ENCODE data around the gene SPACA4. TPM values are rescaled to one million over a fixed set of nuclear protein-coding genes. Genes with fewer than 3 reads are reported as not detected.

The SPACA4 gene
- total and polyA plus RNA-seq, 9 of the 15 experiments (the other 6 are each of a cell fraction or from before 2014, with no cell fraction given): not detected

DNA sequence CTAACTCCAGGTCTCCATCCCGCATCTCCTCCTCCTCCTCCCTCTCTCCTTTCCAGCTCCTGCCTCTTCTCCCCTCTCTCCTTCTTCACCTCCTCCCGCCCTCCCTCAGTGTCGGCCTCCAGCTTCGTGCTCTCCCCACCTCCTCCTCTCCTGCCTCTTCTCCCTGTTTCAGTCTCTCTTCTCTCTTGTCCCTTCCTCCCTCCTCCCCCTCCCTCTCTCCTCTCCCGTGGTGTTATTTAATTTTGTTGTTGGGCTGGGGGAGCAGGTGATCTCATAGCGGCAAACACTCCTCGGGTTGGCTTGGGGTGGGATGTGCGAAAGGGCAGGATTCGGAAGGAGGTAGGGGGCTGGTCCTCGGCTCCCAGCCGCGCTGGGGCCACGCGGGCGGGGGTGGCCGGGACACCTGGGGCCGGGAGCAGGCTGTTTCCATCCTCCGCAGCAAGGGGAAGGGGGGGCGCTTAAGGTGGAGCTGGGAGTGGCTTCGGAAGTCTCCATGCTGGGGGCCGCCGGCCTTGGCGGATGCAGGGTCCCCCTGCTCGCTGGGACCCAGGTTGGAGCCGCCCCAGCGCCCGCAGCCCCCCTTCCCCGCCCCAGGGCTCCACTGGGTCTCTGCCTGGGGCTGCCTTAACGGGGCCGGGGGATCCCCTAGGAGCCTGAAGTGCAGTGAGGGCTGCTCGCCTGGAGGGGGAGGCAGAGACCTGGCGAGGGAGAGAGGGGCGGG lies 39.6 kb downstream of the SPACA4 start, which contains the start of gene CA11 (continued):
- TF ChIP-seq, protein P1, sequence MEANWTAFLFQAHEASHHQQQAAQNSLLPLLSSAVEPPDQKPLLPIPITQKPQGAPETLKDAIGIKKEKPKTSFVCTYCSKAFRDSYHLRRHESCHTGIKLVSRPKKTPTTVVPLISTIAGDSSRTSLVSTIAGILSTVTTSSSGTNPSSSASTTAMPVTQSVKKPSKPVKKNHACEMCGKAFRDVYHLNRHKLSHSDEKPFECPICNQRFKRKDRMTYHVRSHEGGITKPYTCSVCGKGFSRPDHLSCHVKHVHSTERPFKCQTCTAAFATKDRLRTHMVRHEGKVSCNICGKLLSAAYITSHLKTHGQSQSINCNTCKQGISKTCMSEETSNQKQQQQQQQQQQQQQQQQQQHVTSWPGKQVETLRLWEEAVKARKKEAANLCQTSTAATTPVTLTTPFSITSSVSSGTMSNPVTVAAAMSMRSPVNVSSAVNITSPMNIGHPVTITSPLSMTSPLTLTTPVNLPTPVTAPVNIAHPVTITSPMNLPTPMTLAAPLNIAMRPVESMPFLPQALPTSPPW (CRISPR knock-in tag; IDR thresholded peaks at IDR 0.05): peak; percentile 99
- TF ChIP-seq SIN3B (IDR thresholded peaks at IDR 0.05; ENCODE audit: low read depth) (peak; percentile 49; the same call in 1 of the 2 replicates), ETV5 (CRISPR knock-in tag; IDR thresholded peaks at IDR 0.05; ENCODE audit: low read depth) (no peak), ZNF143 (CRISPR knock-in tag; IDR thresholded peaks at IDR 0.05) (peak; percentile 5; the same call in 1 of the 2 replicates), ZNF551 (CRISPR knock-in tag; IDR thresholded peaks at IDR 0.05) (no peak), LEF1 (IDR thresholded peaks at IDR 0.05) (0 out of 2 replicates have a peak, but pooled peaks have one; percentile 14), FIP1L1 (IDR thresholded peaks at IDR 0.05; ENCODE audit: low read depth, low read length, poor library complexity, severe bottlenecking) (no peak), CTBP1 (IDR thresholded peaks at IDR 0.05; ENCODE audit: borderline replicate concordance) (peak; percentile 61), RBFOX2 (IDR thresholded peaks at IDR 0.05; ENCODE audit: low read depth, low read length) (peak; percentile 46; the same call in 1 of the 2 replicates), CBFA2T3 (IDR thresholded peaks at IDR 0.05) (peak; percentile 30; the same call in 1 of the 2 replicates)
- TF ChIP-seq, protein P2, sequence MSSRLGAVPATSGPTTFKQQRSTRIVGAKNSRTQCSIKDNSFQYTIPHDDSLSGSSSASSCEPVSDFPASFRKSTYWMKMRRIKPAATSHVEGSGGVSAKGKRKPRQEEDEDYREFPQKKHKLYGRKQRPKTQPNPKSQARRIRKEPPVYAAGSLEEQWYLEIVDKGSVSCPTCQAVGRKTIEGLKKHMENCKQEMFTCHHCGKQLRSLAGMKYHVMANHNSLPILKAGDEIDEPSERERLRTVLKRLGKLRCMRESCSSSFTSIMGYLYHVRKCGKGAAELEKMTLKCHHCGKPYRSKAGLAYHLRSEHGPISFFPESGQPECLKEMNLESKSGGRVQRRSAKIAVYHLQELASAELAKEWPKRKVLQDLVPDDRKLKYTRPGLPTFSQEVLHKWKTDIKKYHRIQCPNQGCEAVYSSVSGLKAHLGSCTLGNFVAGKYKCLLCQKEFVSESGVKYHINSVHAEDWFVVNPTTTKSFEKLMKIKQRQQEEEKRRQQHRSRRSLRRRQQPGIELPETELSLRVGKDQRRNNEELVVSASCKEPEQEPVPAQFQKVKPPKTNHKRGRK (tag; IDR thresholded peaks at IDR 0.05): peak; percentile 88
- TF ChIP-seq, protein P3, sequence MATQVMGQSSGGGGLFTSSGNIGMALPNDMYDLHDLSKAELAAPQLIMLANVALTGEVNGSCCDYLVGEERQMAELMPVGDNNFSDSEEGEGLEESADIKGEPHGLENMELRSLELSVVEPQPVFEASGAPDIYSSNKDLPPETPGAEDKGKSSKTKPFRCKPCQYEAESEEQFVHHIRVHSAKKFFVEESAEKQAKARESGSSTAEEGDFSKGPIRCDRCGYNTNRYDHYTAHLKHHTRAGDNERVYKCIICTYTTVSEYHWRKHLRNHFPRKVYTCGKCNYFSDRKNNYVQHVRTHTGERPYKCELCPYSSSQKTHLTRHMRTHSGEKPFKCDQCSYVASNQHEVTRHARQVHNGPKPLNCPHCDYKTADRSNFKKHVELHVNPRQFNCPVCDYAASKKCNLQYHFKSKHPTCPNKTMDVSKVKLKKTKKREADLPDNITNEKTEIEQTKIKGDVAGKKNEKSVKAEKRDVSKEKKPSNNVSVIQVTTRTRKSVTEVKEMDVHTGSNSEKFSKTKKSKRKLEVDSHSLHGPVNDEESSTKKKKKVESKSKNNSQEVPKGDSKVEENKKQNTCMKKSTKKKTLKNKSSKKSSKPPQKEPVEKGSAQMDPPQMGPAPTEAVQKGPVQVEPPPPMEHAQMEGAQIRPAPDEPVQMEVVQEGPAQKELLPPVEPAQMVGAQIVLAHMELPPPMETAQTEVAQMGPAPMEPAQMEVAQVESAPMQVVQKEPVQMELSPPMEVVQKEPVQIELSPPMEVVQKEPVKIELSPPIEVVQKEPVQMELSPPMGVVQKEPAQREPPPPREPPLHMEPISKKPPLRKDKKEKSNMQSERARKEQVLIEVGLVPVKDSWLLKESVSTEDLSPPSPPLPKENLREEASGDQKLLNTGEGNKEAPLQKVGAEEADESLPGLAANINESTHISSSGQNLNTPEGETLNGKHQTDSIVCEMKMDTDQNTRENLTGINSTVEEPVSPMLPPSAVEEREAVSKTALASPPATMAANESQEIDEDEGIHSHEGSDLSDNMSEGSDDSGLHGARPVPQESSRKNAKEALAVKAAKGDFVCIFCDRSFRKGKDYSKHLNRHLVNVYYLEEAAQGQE (IDR thresholded peaks at IDR 0.05; ENCODE audit: borderline replicate concordance): peak; percentile 80; the same call in 1 of the 2 replicates
- TF ChIP-seq, protein P3 (CRISPR knock-in tag; IDR thresholded peaks at IDR 0.05; ENCODE audit: low read depth): no peak
